Purkinje cell (primary cell): ENCODE data around the gene OR5K4. TPM values are rescaled to one million over a fixed set of nuclear protein-coding genes. Genes with fewer than 3 reads are reported as not detected.

ENCODE experiments used
- polyA plus RNA-seq: library from polyadenylated mRNA; unstranded; fragments of >200 nt; fragmentation: Nextera tagmentation; gene quantifications from 2 replicates; pipeline ENCODE4 v1.2.1, GENCODE V29; 2014

Gene OR5K4, protein sequence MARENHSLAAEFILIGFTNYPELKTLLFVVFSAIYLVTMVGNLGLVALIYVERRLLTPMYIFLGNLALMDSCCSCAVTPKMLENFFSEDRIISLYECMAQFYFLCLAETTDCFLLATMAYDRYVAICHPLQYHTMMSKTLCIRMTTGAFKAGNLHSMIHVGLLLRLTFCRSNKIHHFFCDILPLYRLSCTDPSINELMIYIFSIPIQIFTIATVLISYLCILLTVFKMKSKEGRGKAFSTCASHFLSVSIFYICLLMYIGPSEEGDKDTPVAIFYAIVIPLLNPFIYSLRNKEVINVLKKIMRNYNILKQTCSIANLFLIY
- not detected in 2 replicates for polyA plus RNA-seq

GRCh38 chr3:98353554-98353953, at the start of gene OR5K4:
Gene OR5K4 (plus strand): TSS chr3:98353854. CDS start chr3:98353854, 0 bp downstream.

DNA sequence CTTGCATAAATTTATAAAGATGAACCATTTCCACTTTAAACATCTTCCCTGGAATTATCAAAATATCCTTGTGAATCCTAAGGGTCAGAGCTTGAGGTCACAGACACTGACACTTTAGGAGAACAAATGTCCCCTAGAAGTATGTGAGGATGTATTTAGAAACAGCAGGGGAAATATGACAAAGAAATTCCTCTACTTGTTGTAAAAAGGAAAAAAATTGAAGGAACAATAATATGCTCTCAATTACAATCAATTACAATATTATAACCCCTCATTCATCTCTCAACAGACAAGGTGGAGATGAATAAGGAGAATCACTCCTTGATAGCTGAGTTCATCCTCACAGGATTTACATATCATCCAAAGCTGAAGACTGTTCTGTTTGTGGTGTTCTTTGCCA, 36.7 kb downstream of the OR5K4 start, which contains the start of gene OR5K3:
OR5K3 (plus strand) TSS at position 301 of the 400 bp plus-strand sequence; CDS start at position 301, 0 bp downstream.

Other genes with a start within 250 kb of the OR5K4 start
- not detected in 2 replicates for gene OR5H1, start 223.1 kb upstream of the OR5K4 start, polyA plus RNA-seq
- gene OR5H14, start 206.4 kb upstream of the OR5K4 start, polyA plus RNA-seq, result 0.07 TPM in 1 of 2 replicates, not detected in the other
- gene OR5H15, start 187.2 kb upstream of the OR5K4 start, polyA plus RNA-seq, result not detected in 2 replicates
- not detected in 2 replicates for gene OR5H6, start 89.6 kb upstream of the OR5K4 start, polyA plus RNA-seq
- gene OR5H2, start 71.3 kb upstream of the OR5K4 start, polyA plus RNA-seq, result not detected in 2 replicates
- 1.7 TPM in 1 of 2 replicates, not detected in the other for gene OR5K3, start 36.8 kb downstream of the OR5K4 start, polyA plus RNA-seq
- not detected in 2 replicates for gene OR5K1, start 109.3 kb downstream of the OR5K4 start, polyA plus RNA-seq
- gene OR5K2, start 143.8 kb downstream of the OR5K4 start, polyA plus RNA-seq, result not detected in 2 replicates
- 647 and 814 TPM in 2 replicates for gene CLDND1, start 169.0 kb downstream of the OR5K4 start, polyA plus RNA-seq
- gene GPR15, start 178.1 kb downstream of the OR5K4 start, polyA plus RNA-seq, result not detected in 2 replicates
- 6.3 and 11.1 TPM in 2 replicates for gene CPOX, start 239.8 kb downstream of the OR5K4 start, polyA plus RNA-seq